GM12865 (cell line): ENCODE measurements around the gene PADI1.

Experiments
- DNase-seq: peaks from one replicate; pipeline ENCODE4 v3.0.0; 2010; ENCODE audit warnings: low read depth
- H3K4me3 ChIP-seq: 2 replicates; pipeline ENCODE4 v1.5.1; 2011; ENCODE audit warnings: mild to moderate bottlenecking, low read depth, low read length, control low read depth
- TF ChIP-seq, protein P1 (sequence below): IDR thresholded peaks from 2 replicates; pipeline ENCODE4 v1.5.1; 2011; ENCODE audit warnings: low read length, control low read depth, low read depth, inconsistent platforms; ENCODE audit not compliant: insufficient read depth; ENCODE audit errors: missing control alignments

Gene PADI1

DNA sequence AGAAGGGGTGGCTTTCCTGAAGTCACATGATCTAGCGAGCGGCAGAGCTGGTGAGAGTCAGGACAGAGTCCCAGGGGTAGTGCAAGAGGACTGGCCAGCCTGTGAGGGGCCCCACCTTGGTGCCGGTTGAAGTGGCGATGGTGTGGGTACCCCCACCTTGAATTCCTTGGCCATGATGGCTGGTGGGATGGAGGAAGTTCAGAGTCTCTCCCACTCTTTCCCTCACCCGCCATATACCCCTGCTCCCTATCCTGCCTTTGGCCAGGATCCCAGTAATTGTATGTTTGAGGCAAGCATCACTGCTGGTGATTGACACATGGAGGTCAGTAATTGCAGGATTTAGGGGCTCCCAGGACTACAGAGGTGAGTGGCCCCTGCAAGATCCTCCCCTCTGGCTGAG is 55.8 kb downstream of the PADI1 start:
- no peak overlapping the region for H3K4me3 ChIP-seq
- no peak for DNase-seq
- TF ChIP-seq, protein P1, sequence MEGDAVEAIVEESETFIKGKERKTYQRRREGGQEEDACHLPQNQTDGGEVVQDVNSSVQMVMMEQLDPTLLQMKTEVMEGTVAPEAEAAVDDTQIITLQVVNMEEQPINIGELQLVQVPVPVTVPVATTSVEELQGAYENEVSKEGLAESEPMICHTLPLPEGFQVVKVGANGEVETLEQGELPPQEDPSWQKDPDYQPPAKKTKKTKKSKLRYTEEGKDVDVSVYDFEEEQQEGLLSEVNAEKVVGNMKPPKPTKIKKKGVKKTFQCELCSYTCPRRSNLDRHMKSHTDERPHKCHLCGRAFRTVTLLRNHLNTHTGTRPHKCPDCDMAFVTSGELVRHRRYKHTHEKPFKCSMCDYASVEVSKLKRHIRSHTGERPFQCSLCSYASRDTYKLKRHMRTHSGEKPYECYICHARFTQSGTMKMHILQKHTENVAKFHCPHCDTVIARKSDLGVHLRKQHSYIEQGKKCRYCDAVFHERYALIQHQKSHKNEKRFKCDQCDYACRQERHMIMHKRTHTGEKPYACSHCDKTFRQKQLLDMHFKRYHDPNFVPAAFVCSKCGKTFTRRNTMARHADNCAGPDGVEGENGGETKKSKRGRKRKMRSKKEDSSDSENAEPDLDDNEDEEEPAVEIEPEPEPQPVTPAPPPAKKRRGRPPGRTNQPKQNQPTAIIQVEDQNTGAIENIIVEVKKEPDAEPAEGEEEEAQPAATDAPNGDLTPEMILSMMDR: no peak

DNA sequence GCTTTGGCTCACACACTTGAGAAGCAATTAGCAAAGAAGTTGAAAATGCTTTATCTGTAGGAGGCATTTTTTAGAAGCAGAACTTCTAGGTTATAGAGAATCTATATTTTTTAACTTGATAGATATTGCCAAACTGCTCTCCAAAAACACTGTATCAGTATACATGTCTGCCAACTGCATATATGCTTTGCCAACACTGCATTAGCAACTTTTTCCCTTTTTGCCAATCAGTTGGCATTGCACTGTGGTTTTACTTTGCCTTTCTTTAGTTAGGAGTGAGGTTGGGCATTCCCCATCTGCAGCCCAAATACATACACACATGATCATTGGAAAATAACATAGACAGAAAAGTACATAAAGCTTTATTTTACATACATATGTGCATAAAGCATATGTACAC is 59.0 kb downstream of the PADI1 start:
- TF ChIP-seq, protein P1: no peak
- no peak overlapping the region for H3K4me3 ChIP-seq
- DNase-seq: no peak

- TF ChIP-seq, protein P1: no peak
- DNase-seq: no peak
- no peak overlapping the region for H3K4me3 ChIP-seq
Observed at GRCh38 chr1:17264470-17264869, 59.5 kb downstream of the PADI1 start.

GRCh38 chr1:17265162-17265561 is 60.2 kb downstream of the PADI1 start:
- TF ChIP-seq, protein P1: no peak
- no peak for DNase-seq
- H3K4me3 ChIP-seq: no peak overlapping the region

DNA sequence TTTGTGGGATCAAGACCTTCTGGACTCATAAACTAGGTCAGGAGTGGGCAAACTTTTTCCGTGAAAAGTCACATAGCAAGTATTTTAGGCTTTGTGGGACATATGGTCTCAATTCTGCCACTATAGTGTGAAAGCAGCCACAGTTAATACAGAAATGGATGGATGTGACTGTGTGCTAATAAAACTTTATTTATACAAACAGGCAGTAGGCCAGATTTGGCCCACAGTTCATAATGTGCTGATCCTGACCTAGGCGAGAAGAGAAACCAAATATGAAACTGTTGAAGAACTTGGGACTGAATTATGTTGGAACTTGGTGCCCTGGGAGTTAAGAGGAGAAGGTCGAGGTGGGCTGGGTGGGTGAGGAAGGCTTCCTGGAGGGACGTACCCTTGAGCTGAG is 61.0 kb downstream of the PADI1 start:
- TF ChIP-seq, protein P1: no peak
- H3K4me3 ChIP-seq: no peak overlapping the region
- no peak for DNase-seq

DNA sequence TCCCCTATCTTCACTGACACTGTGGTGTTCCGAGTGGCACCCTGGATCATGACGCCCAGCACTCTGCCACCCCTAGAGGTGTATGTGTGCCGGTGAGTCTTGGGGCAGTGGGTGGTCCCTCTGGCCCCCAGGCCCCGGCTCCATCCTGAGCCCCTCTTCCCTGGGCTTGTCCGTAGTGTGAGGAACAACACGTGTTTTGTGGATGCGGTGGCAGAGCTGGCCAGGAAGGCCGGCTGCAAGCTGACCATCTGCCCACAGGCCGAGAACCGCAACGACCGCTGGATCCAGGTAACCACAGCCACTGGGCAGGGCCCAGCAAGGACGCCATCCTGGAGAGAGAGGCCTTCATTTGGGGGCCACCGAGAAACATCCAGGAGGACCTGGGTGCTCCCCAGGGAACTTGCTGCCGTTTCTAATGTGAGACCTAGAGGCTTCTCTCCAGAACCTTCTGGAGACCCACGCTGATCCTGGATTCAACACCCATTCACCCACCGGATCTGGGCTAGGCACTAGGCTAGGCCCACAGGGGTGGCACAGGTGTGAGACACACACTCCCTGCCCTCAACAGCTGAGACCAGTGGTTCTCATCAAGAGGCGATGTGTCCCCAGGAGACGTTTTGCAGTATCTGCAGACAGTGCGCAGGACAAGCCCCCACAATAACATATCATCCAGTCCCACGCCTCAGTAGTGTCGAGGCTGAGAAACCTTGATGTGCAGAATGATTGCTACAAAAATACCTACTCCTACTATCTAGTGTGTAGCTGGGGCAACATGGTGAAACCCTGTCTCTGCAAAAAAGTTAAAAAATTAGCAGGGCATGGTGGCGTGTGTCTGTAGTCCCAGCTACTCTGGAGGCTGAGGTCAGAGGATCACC is 66.2 kb downstream of the PADI1 start:
- DNase-seq: no peak
- TF ChIP-seq, protein P1: no peak
- H3K4me3 ChIP-seq: no peak overlapping the region

GRCh38 chr1:17272066-17272465 is 67.1 kb downstream of the PADI1 start:
- TF ChIP-seq, protein P1: no peak
- H3K4me3 ChIP-seq: no peak overlapping the region
- DNase-seq: no peak
